WTC11 (cell line): Measurements from ENCODE around the gene MLXIP. TPM values are rescaled to one million over a fixed set of nuclear protein-coding genes. Genes with fewer than 3 reads are reported as not detected.

Source experiments
- ATAC-seq: fragments of 200-7000 bp; cut with Tn5 transposase; 2 replicates; pipeline ENCODE4 v1.10.0; 2021; ENCODE audit warnings: mild to moderate bottlenecking, moderate library complexity
- CTCF ChIA-PET: fragments of 300-600 bp; sonication (Branson Sonifier 250); formaldehyde crosslinking; loops from one replicate; lab custom pipeline; 2021; ENCODE audit warnings: antibody characterized with exemption; lab: Charles Lee
- POLR2A ChIA-PET: fragments of 350-600 bp; sonication (Branson Sonifier 250); formaldehyde crosslinking; loops from one replicate; lab custom pipeline; 2021; ENCODE audit warnings: antibody characterized with exemption; lab: Charles Lee
- DNase-seq: peaks from one replicate; pipeline ENCODE4 v3.0.0; 2021; ENCODE audit warnings: low spot score
- H3K27ac Mint-ChIP-seq: 2 replicates; pipeline ENCODE4 v1.8.0; 2021; ENCODE audit warnings: mixed read lengths
- H3K27me3 Mint-ChIP-seq: 2 replicates; pipeline ENCODE4 v1.8.0; 2021; ENCODE audit warnings: low read depth, mild to moderate bottlenecking, moderate library complexity, mixed read lengths
- H3K36me3 Mint-ChIP-seq: 2 replicates; pipeline ENCODE4 v1.8.0; 2021; ENCODE audit warnings: mixed read lengths
- H3K4me1 Mint-ChIP-seq: 2 replicates; pipeline ENCODE4 v1.8.0; 2022; ENCODE audit warnings: mixed read lengths
- H3K4me3 Mint-ChIP-seq: 2 replicates; pipeline ENCODE4 v1.8.0; 2021; ENCODE audit warnings: mild to moderate bottlenecking, moderate library complexity, mixed read lengths
- H3K9me3 Mint-ChIP-seq: 2 replicates; pipeline ENCODE4 v1.8.0; 2021; ENCODE audit warnings: mixed read lengths
- CREM ChIP-seq: sonication (generic); formaldehyde crosslinking; IDR thresholded peaks from 2 replicates; pipeline ENCODE4 v1.8.1; 2022; ENCODE audit warnings: mild to moderate bottlenecking, missing genetic modification reagents, moderate library complexity
- ESRRA ChIP-seq: sonication (generic); formaldehyde crosslinking; IDR thresholded peaks from 2 replicates; pipeline ENCODE4 v1.8.1; 2022; ENCODE audit warnings: mild to moderate bottlenecking, missing genetic modification reagents, borderline replicate concordance
- ETV6 ChIP-seq: sonication (generic); formaldehyde crosslinking; IDR thresholded peaks from 2 replicates; pipeline ENCODE4 v1.8.1; 2022; ENCODE audit warnings: mild to moderate bottlenecking, missing genetic modification reagents
- GTF2I ChIP-seq: fragments of 250-450 bp; sonication (Bioruptor Pico); conservative IDR thresholded peaks from 2 replicates; pipeline ENCODE4 v1.4.0; 2021; ENCODE audit warnings: mild to moderate bottlenecking
- NFE2L1 ChIP-seq: sonication (generic); formaldehyde crosslinking; IDR thresholded peaks from 2 replicates; pipeline ENCODE4 v1.8.1; 2023; ENCODE audit warnings: missing genetic modification reagents
- NR1H2 ChIP-seq: sonication (generic); formaldehyde crosslinking; IDR thresholded peaks from 2 replicates; pipeline ENCODE4 v1.9.0; 2021; ENCODE audit warnings: mild to moderate bottlenecking, moderate library complexity, missing genetic modification reagents
- NR3C1 ChIP-seq: sonication (generic); formaldehyde crosslinking; conservative IDR thresholded peaks from 2 replicates; pipeline ENCODE4 v1.8.1; 2023; ENCODE audit warnings: low read depth, mild to moderate bottlenecking, missing genetic modification reagents
- SMAD4 ChIP-seq: sonication (generic); formaldehyde crosslinking; IDR thresholded peaks from 2 replicates; pipeline ENCODE4 v1.8.0; 2022; ENCODE audit warnings: mild to moderate bottlenecking, missing genetic modification reagents
- TCF7 ChIP-seq: sonication (generic); formaldehyde crosslinking; IDR thresholded peaks from 2 replicates; pipeline ENCODE4 v1.8.0; 2022; ENCODE audit warnings: mild to moderate bottlenecking, low read depth, missing genetic modification reagents, moderate library complexity
- TP53 ChIP-seq: sonication (generic); formaldehyde crosslinking; IDR thresholded peaks from 2 replicates; pipeline ENCODE4 v1.8.1; 2023; ENCODE audit warnings: mild to moderate bottlenecking, missing genetic modification reagents
- ZNF232 ChIP-seq: sonication (generic); formaldehyde crosslinking; IDR thresholded peaks from 2 replicates; pipeline ENCODE4 v1.8.0; 2022; ENCODE audit warnings: mild to moderate bottlenecking, missing genetic modification reagents
- ZNF263 ChIP-seq: sonication (generic); formaldehyde crosslinking; IDR thresholded peaks from 2 replicates; pipeline ENCODE4 v1.8.1; 2022; ENCODE audit warnings: low read depth, mild to moderate bottlenecking, moderate library complexity, missing genetic modification reagents
- ZNF416 ChIP-seq: fragments of 250-450 bp; sonication (Bioruptor Pico); IDR thresholded peaks from 2 replicates; pipeline ENCODE4 v1.9.0; 2021; ENCODE audit warnings: mild to moderate bottlenecking, inconsistent platforms
- total RNA-seq: library from RNA; stranded (reverse); gene quantifications from 3 replicates; pipeline ENCODE4 v1.2.3, GENCODE V29; 2021
- TF ChIP-seq, protein P1 (sequence below): sonication (generic); formaldehyde crosslinking; IDR thresholded peaks from 2 replicates; pipeline ENCODE4 v1.8.1; 2023; ENCODE audit warnings: mild to moderate bottlenecking, moderate library complexity, missing genetic modification reagents
- TF ChIP-seq, protein P2 (sequence below): sonication (generic); formaldehyde crosslinking; IDR thresholded peaks from 2 replicates; pipeline ENCODE4 v1.8.0; 2022; ENCODE audit warnings: mild to moderate bottlenecking, missing genetic modification reagents
- TF ChIP-seq, protein P3 (sequence below): fragments of 250-450 bp; sonication (Bioruptor Pico); IDR thresholded peaks from 2 replicates; pipeline ENCODE4 v1.8.0; 2021; ENCODE audit warnings: mild to moderate bottlenecking
- TF ChIP-seq, protein P4 (sequence below): sonication (generic); formaldehyde crosslinking; IDR thresholded peaks from 2 replicates; pipeline ENCODE4 v1.8.1; 2023; ENCODE audit warnings: mild to moderate bottlenecking, missing genetic modification reagents, moderate library complexity
- TF ChIP-seq, protein P5 (sequence below): sonication (generic); formaldehyde crosslinking; IDR thresholded peaks from 2 replicates; pipeline ENCODE4 v1.8.0; 2022; ENCODE audit warnings: mild to moderate bottlenecking, missing genetic modification reagents
- TF ChIP-seq, protein P6 (sequence below): sonication (generic); formaldehyde crosslinking; IDR thresholded peaks from 2 replicates; pipeline ENCODE4 v1.8.1; 2023; ENCODE audit warnings: mild to moderate bottlenecking, missing genetic modification reagents
- TF ChIP-seq, protein P7 (sequence below): fragments of 200-600 bp; IDR thresholded peaks from 2 replicates; pipeline ENCODE4 v1.8.0; 2022; ENCODE audit warnings: antibody characterized with exemption

MLXIP gene
- total RNA-seq, 1 experiment from 2014 or later = 49.4 TPM

DNA sequence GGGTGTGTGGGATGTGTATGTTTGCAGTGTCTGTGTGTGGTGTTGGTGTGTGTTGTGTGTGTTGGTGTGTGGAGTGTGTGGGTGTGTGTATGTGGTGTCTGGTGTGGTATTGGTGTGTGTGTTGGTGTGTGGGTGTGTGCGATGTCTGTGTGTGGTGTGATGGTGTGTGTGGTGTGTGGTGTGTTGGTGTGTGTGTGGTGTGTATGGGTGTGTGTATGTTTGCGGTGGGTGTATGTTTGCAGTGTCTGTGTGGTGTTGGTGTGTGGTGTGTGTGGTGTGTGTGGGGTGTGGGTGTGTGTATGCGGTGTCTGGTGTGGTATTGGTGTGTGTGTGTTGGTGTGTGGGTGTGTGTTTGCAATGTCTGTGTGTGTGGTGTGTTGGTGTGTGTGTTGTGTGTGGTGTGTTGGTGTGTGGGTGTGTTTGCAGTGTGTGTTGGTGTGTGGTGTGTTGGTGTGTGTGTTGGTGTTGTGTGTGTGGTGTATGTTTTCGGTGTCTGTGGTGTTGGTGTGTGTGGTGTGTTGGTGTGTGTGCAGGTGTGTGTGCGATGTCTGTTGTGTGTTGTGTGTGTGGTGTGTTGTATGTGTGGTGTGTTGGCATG is 15.7 kb downstream of the MLXIP start:
- Mint-ChIP-seq H3K27me3 (no peaks in the 10 kb centered on the region), H3K9me3 (no peaks in the 10 kb centered on the region), H3K4me3 (no peak overlapping the region), H3K36me3 (no peaks in the 10 kb centered on the region), H3K4me1 (peaks cover 28% of the 10 kb centered on the region), H3K27ac (no peak overlapping the region)
- TF ChIP-seq, protein P1, sequence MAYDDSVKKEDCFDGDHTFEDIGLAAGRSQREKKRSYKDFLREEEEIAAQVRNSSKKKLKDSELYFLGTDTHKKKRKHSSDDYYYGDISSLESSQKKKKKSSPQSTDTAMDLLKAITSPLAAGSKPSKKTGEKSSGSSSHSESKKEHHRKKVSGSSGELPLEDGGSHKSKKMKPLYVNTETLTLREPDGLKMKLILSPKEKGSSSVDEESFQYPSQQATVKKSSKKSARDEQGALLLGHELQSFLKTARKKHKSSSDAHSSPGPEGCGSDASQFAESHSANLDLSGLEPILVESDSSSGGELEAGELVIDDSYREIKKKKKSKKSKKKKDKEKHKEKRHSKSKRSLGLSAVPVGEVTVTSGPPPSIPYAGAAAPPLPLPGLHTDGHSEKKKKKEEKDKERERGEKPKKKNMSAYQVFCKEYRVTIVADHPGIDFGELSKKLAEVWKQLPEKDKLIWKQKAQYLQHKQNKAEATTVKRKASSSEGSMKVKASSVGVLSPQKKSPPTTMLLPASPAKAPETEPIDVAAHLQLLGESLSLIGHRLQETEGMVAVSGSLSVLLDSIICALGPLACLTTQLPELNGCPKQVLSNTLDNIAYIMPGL (CRISPR knock-in tag) = no peak
- TF ChIP-seq ESRRA (CRISPR knock-in tag) (no peak), TCF7 (CRISPR knock-in tag) (0 out of 2 replicates have a peak, but pooled peaks have one; percentile 33), SMAD4 (CRISPR knock-in tag) (no peak), NFE2L1 (CRISPR knock-in tag) (0 out of 2 replicates have a peak, but pooled peaks have one; percentile 45), ZNF232 (CRISPR knock-in tag) (no peak), NR3C1 (CRISPR knock-in tag) (no peak)
- TF ChIP-seq, protein P2, sequence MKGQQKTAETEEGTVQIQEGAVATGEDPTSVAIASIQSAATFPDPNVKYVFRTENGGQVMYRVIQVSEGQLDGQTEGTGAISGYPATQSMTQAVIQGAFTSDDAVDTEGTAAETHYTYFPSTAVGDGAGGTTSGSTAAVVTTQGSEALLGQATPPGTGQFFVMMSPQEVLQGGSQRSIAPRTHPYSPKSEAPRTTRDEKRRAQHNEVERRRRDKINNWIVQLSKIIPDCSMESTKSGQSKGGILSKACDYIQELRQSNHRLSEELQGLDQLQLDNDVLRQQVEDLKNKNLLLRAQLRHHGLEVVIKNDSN (CRISPR knock-in tag) = no peak
- DNase-seq = no peak
- ChIA-PET POLR2A (no interaction called here), CTCF (no interaction called here)
- ATAC-seq = no peak

DNA sequence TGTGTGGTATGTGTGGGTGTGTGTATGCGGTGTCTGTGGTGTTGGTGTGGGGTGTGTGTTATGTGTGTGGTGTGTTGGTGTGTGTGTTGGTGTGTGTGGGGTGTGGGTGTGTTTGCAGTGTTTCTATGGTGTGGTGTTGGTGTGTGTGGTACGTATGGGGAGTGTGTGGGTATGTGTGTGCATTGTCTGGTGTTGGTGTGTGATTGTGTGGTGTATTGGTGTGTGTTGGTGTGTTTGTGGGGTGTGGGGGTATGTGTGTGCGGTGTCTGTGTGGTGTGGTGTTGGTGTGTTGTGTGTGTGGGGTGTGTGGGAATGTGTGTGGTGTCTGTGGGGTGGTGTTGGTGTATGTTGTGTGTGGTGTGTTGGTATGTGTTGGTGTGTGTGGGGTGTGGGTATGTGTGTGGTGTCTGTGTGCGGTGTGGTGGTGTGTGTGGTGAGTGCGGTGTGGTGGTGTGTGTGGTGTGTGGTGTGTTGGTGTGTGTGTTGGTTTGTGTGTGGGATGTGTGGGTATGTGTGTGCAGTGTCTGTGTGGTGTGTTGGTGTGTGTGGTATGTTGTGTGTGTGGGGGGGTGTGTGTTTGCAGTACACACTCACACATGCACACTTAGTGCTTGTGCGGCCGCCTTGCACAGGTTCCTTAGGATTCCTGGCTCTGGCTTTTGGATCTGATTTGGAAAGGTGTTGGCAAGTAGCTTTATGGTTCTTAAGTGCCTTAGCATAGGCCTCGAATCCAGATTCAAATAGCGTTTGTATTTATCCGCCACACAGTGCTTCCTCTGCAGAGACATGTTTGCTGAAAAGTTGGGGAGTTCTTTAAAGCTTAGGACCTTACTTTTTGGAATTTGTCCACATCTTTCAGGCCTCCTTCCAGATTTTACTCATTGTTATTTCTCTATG is 16.4 kb downstream of the MLXIP start:
- no peak for ATAC-seq
- no peak overlapping the region for H3K27ac Mint-ChIP-seq
- H3K9me3 Mint-ChIP-seq = no peaks in the 10 kb centered on the region
- no peak overlapping the region for H3K4me3 Mint-ChIP-seq
- no peaks in the 10 kb centered on the region for H3K36me3 Mint-ChIP-seq
- TF ChIP-seq, protein P3, sequence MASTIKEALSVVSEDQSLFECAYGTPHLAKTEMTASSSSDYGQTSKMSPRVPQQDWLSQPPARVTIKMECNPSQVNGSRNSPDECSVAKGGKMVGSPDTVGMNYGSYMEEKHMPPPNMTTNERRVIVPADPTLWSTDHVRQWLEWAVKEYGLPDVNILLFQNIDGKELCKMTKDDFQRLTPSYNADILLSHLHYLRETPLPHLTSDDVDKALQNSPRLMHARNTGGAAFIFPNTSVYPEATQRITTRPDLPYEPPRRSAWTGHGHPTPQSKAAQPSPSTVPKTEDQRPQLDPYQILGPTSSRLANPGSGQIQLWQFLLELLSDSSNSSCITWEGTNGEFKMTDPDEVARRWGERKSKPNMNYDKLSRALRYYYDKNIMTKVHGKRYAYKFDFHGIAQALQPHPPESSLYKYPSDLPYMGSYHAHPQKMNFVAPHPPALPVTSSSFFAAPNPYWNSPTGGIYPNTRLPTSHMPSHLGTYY (CRISPR knock-in tag) = no peak
- TF ChIP-seq NR1H2 (CRISPR knock-in tag) (no peak), SMAD4 (CRISPR knock-in tag) (no peak), TP53 (no peak), GTF2I (CRISPR knock-in tag) (no peak)
- TF ChIP-seq, protein P4, sequence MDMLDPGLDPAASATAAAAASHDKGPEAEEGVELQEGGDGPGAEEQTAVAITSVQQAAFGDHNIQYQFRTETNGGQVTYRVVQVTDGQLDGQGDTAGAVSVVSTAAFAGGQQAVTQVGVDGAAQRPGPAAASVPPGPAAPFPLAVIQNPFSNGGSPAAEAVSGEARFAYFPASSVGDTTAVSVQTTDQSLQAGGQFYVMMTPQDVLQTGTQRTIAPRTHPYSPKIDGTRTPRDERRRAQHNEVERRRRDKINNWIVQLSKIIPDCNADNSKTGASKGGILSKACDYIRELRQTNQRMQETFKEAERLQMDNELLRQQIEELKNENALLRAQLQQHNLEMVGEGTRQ = no peak
- TF ChIP-seq, protein P5, sequence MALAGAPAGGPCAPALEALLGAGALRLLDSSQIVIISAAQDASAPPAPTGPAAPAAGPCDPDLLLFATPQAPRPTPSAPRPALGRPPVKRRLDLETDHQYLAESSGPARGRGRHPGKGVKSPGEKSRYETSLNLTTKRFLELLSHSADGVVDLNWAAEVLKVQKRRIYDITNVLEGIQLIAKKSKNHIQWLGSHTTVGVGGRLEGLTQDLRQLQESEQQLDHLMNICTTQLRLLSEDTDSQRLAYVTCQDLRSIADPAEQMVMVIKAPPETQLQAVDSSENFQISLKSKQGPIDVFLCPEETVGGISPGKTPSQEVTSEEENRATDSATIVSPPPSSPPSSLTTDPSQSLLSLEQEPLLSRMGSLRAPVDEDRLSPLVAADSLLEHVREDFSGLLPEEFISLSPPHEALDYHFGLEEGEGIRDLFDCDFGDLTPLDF (CRISPR knock-in tag) = no peak
- no peaks in the 10 kb centered on the region for H3K27me3 Mint-ChIP-seq
- no peak for DNase-seq
- peaks cover 29% of the 10 kb centered on the region for H3K4me1 Mint-ChIP-seq
- POLR2A ChIA-PET = no interaction called here
- CTCF ChIA-PET = interaction anchor here (1.6 kb wide), 1 partner anchor 96 kb away, joined by 4 read pairs; no protein-coding TSS in a partner anchor

DNA sequence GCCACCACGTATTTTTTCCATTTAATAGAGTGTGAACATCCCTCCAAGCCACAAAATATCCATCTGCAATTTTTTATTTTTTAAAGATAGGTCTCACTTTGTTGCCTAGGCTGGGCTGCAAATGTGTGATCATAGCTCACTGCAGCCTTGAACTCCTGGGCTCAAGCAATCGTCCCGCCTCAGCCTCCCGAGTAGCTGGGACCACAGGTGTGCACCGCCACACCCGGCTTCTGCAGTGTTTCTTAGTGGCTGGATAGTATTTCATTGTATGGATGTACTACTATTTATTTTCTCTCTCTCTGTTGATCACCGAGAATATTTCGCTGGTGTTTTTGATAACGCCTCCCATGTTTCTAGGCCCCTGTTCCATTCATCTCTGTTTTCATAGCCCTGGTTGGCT is 17.5 kb downstream of the MLXIP start:
- H3K4me3 Mint-ChIP-seq = no peak overlapping the region
- POLR2A ChIA-PET = no interaction called here
- peak overlapping the region; percentile 67 for H3K27ac Mint-ChIP-seq
- CTCF ChIA-PET = interaction anchor here (1.3 to 1.6 kb wide), 3 partner anchors 33 to 95 kb away, joined by 3 to 4 read pairs (median 3); no protein-coding TSS in a partner anchor
- ATAC-seq = no peak
- H3K27me3 Mint-ChIP-seq = no peaks in the 10 kb centered on the region
- H3K9me3 Mint-ChIP-seq = no peaks in the 10 kb centered on the region
- 0 out of 2 replicates have a peak, but pooled peaks cover 3% of the 10 kb centered on the region for H3K36me3 Mint-ChIP-seq
- H3K4me1 Mint-ChIP-seq = peaks cover 37% of the 10 kb centered on the region
- DNase-seq = no peak
- no peak for TF ChIP-seq CREM (CRISPR knock-in tag)
- TF ChIP-seq, protein P6, sequence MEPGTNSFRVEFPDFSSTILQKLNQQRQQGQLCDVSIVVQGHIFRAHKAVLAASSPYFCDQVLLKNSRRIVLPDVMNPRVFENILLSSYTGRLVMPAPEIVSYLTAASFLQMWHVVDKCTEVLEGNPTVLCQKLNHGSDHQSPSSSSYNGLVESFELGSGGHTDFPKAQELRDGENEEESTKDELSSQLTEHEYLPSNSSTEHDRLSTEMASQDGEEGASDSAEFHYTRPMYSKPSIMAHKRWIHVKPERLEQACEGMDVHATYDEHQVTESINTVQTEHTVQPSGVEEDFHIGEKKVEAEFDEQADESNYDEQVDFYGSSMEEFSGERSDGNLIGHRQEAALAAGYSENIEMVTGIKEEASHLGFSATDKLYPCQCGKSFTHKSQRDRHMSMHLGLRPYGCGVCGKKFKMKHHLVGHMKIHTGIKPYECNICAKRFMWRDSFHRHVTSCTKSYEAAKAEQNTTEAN = no peak
- TF ChIP-seq ZNF416 (CRISPR knock-in tag) = no peak
- TF ChIP-seq ZNF263 = no peak
- TF ChIP-seq, protein P7, sequence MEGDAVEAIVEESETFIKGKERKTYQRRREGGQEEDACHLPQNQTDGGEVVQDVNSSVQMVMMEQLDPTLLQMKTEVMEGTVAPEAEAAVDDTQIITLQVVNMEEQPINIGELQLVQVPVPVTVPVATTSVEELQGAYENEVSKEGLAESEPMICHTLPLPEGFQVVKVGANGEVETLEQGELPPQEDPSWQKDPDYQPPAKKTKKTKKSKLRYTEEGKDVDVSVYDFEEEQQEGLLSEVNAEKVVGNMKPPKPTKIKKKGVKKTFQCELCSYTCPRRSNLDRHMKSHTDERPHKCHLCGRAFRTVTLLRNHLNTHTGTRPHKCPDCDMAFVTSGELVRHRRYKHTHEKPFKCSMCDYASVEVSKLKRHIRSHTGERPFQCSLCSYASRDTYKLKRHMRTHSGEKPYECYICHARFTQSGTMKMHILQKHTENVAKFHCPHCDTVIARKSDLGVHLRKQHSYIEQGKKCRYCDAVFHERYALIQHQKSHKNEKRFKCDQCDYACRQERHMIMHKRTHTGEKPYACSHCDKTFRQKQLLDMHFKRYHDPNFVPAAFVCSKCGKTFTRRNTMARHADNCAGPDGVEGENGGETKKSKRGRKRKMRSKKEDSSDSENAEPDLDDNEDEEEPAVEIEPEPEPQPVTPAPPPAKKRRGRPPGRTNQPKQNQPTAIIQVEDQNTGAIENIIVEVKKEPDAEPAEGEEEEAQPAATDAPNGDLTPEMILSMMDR = no peak
- no peak for TF ChIP-seq ETV6 (CRISPR knock-in tag)
